HG03558 (cell line): Measurements from ENCODE around the gene MAPK7.

Experiments
- ATAC-seq: cut with Tn5 transposase; IDR thresholded peaks from one replicate; pipeline ENCODE4 v1.9.1; 2021; ENCODE audit warnings: moderate number of reproducible peaks; ENCODE audit not compliant: unreplicated experiment; ENCODE audit errors: extremely low read depth

The MAPK7 gene

GRCh38 chr17:19378416-19379360, at the start of gene MAPK7:
MAPK7 (plus strand) TSS chr17:19378498; CDS start chr17:19378901, 403 bp downstream.
- ATAC-seq = no peak

GRCh38 chr17:19329136-19329535, 49.2 kb upstream of the MAPK7 start:
- no peak for ATAC-seq

- ATAC-seq = no peak
Observed at GRCh38 chr17:19329839-19330238, 48.5 kb upstream of the MAPK7 start.

DNA sequence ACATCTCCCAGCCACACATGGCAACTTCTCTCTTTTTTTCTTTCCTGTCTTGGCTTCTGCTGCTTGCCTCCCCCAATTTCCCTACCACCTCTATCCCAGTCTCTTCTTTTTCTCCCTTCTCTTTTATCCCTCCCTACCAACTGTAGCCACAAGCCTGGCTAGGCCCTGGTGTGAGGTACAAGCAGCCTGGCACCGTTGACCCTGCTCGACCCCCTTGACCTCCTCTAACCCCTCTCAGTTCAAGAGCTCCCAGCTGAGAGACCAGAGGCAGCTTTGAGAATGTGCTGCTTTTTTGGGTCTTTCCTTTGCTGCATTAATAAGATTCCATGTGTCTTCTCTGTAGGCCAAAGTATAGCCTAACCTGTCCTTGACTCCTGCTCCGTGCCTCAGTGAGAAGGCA, 48.0 kb upstream of the MAPK7 start:
- no peak for ATAC-seq

DNA sequence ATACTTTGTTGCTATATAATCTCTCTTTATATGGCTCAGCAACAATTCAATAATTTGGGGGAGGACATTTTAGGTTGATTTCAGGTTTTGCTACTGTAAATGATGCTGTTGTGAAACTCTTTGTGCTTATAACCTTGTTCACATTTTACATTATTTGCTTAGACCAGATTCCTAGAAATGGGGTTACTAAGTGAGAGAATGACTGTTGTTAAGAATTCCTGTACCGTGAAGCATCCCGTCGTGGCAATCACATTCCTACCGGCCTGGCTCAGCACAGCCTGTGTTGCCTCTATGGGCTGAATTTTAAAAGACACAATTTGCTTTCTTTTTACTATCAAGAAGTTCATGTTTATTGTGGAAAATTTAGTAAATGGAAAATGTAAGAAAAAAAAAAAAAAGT, 47.2 kb upstream of the MAPK7 start:
- ATAC-seq = no peak

DNA sequence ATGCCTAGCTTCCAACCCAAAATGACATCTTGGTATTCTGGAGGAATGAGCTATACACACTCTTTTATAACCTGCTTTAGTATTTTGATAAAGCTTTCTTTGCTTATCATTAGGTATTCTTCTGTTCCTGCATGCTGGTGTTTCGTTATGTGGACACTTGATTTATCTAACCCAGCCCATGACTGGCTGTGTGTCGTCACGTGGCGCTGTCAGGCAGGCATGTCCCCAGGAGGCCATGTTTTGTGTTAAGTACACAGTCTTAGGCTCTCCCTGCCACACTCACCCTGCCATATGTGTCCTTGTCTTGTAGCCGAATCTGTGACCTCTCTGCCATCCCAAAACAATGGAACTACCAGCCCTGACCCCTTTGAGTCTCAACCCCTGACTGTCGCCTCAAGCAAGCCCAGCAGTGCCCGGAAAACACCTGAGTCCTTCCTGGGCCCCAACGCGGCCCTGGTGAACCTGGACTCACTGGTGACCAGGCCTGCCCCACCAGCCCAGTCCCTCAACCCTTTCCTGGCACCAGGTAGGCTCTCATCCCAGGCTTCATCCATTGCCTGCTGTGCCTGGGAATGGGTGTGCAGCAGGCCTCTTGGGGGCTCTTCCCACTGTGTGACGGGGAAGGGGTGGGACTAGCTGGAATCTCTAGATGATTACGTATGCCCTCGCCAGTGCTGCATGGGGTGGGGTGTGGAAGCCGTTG, 46.6 kb upstream of the MAPK7 start:
- ATAC-seq = no peak

DNA sequence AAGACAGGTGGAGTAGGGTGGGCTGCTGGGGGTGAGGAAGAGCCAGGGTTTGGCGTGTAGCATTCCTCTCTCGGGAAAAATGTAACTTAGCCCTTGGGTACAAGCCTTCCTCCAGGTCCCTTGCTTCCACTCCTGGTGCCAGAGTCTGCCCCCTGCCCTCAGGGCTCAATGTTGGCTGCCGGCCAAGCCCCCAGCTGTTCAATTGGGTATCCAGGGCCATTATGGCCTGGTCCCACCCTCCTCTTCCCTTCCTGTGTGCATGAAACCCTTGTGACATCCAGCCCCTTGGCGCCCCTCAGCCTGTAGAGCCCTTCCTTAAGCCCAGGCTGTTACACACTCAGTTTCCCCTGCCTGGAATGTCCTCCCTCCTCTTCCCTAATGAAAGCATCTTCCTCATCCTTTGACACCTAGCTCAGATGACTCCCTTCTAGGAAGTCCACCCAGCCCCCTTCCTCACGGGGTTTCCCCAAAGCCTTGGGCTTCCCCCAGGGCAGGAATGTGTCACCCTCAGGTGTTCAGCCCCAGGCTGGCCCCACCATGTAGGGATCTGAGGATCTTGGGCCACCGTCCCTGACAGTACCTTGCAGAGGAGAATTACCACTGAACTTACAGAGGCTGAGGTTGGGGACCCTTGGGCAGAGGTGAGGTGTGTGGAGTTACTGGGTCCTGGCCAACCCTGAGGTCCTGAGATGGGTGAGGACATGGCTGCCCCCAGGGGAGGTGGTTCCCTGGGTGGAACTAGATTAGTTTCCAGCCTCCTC, 45.7 kb upstream of the MAPK7 start:
- no peak for ATAC-seq

DNA sequence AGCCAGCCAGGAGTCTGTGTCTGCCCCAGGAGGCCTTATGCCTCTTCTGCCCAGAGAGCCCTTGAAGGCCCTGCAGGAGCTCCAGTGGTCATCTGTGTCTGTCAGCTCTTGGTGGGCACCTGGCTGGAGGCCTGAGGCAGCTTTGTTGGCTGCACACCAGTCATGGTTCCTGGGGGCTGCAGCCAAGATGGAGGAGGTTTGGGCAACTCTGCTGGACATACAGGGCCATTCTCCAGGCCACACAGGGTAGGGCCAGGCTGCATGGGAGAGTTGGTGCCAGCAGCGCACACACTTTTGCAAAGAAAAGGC, 45.2 kb upstream of the MAPK7 start:
- ATAC-seq = no peak

GRCh38 chr17:19333736-19334290, 44.5 kb upstream of the MAPK7 start:
- ATAC-seq = no peak

DNA sequence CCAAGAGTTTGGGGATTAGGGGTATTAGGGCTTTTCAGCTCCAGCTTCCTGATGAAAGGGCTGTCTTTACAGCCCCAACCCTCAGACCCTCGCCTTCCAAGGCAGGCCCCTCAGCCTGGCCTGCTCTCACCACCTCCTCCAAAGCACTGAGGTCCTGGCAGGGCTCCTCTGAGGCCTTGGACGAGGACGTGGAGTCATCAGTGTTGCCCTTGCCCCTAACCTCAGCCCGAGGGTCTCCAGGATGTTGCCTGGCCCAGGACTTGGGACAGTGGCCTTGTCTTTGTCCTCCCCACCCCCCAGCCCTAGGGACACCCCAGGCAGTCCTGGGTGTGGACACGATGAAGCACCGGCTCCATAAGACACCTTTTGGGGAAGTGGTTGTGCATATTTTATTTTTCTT, 44.0 kb upstream of the MAPK7 start:
- ATAC-seq = no peak

GRCh38 chr17:19335951-19336631, 42.2 kb upstream of the MAPK7 start:
- no peak for ATAC-seq

DNA sequence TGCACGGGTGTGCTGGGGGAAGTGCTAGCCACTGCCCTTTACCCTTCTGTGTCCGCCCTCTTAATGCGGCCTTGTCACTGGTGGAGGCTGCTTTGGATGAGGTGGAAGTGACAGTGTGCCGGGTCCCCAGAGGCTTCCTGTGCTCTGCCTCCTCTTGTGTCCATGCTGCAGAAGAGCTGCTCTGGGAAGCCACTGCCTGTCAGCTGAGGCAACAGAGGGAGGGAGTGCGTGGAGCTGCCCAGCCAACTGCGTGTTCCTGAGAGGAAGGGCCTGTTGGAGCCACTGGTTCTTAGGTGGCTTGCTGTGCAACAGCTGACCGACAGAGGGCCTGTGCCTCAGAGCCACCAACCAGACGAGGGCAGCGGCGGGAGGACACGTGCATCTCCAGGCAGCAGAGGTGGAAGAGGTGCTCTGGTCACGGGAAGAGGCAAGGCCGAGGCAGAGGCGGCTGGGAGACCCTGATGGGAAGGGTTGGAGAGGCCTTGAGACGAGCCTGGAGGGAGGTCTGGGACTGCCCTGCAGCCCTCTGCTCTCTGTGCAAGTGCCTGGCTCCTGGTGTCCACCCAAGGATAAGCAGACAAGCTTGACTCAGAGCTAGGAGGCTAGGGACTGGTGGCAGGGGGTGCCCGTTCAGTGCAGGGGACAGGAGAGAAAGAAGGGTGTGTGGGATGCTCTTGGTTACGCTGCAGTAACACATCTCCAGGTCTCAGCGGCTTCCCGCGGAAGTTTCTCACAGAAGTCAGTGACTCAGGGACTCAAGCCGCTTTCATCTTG, 41.2 kb upstream of the MAPK7 start:
- ATAC-seq = no peak

- no peak for ATAC-seq
Observed at GRCh38 chr17:19337712-19338023, 40.6 kb upstream of the MAPK7 start.

- no peak for ATAC-seq
Observed at GRCh38 chr17:19338031-19338990, 40.0 kb upstream of the MAPK7 start.

DNA sequence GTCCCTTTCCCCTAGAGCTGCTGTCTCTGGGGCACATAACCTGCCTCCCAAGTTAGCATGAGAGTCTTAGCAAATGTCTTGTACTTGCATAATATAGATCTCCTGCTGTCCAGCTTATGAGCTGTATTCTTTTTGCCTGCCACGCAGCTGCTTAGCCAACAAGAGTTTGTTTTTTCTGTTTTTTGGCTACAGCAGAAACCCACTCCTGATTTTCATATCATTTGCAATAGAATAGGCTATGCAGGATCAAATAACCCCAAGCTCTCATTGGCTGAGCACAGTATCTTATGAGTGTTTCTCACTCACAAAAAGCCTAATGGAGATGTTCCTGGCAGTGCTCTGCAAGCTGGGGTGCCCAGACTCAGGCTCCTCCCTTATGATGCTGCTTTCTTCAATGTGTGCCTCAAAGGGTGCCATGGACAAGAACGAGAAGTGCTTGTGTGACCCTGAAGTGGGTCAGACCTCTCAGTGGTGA, 38.9 kb upstream of the MAPK7 start:
- no peak for ATAC-seq

DNA sequence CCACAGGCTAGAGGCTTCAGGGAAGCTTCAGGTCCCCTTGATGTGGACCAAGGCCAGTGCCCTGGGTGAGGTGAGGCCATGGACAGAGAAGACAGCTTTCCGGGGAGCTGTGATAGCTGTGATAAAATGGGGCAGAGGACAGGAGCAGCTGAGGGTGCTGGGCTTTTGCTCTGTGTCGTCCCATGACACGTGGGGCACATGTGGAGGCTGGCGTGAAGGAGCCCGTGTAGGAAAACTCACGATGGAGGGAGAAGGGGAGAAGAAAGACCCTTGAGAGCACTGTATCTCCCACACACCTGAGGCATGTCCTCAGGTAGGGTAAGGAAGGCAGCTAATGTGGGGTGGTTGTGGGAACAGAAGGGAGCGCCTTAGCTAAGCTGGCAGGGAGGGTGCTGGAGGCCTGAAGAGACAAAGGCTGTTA, 37.1 kb upstream of the MAPK7 start:
- no peak for ATAC-seq

DNA sequence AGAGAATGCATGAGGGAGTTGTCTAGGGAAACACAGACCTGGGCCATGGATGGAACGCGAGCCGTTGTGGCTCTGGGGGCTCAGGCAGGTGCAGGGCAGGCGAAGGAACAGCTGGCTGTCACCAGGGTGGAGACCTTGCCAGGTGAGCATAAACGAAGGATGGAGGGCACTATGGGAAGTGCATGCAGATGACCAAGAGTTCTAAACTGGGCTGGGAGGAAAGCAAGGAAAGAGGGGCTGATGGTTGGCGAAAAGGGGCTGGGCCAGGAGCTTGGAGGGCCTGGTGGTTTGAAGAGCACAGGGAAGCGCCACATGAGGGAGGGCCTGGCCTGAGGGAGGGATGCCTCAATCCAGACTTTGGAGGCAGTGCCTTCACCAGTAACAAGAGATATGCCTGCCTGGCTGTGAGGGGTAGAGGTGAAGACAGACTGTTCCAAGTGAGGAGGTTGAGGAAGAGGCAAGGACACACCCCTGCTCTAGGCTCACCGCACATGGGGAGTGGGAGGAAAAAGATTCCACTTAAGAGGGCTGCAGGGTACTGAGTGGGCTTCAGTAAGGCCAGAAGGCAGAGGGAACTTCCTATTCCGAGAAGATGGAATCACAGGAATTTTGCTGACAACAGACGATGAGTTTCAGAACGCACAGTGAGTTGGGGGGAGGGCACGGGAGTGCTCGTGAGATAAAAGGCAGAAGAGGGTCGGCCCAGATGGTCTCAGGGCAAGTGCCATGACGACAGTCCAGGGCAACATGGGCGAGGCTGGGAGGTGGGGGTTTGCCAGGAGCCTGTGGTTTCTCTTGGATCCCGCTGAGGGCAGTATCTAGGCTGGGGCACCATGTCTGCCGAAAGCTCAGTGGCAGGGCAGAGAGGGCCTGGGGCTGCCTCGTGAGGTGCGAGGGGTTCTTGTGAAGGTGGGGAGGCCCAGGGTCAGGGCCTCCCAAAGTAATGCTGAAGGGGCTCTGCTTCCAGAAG, 36.4 kb upstream of the MAPK7 start:
- no peak for ATAC-seq
